ENCODE measurements around the gene USP33. TPM values are rescaled to one million over a fixed set of nuclear protein-coding genes. Genes with fewer than 3 reads are reported as not detected.

Gene USP33
- polyA plus RNA-seq, 1 of the 3 experiments (the other 2 are of a cell fraction) = 26.3 TPM

GRCh38 chr1:77797991-77798390, 38.3 kb upstream of the USP33 start:
- Histone ChIP-seq H4K20me1 (ENCODE audit: insufficient read depth) (0 out of 2 replicates have a peak, but pooled peaks cover 3% of the 10 kb centered on the region), H2AFZ (ENCODE audit: low read depth) (no peak overlapping the region), H3K79me2 (ENCODE audit: insufficient read depth) (peaks cover 62% of the 10 kb centered on the region), H3K9me2 (no peaks in the 10 kb centered on the region), H3K9ac (no peak overlapping the region), H3K4me1 (ENCODE audit: control insufficient read depth in 1 of 2, insufficient read depth in 2 of 2, low read depth in 1 of 2, low read length in 1 of 2) (peaks cover 0 to 5% of the 10 kb centered on the region in 2 experiments; a peak in 1 of 4 replicates), H3K27ac (ENCODE audit: low read depth in 2 of 2, low read length in 1 of 2) (peak overlapping the region in 1 of 2 experiments; percentile 47; a peak in 2 of 4 replicates), H3K9me3 (no peaks in the 10 kb centered on the region), H3K36me3 (replicated peaks in 1 of 2; ENCODE audit: control insufficient read depth in 1 of 2, insufficient read depth in 2 of 2, low read length in 1 of 2) (peaks cover 21 to 34% of the 10 kb centered on the region in 2 experiments), H3K4me2 (no peak overlapping the region), H3F3A (replicated peaks; ENCODE audit: insufficient read depth) (peaks cover 9% of the 10 kb centered on the region), H3K27me3 (ENCODE audit: insufficient read depth) (no peaks in the 10 kb centered on the region), H3K4me3 (ENCODE audit: low read depth in 2 of 2, low read length in 1 of 2) (no peak overlapping the region)
- no peak for DNase-seq
- TF ChIP-seq GABPA (IDR thresholded peaks at IDR 0.05; ENCODE audit: low read depth) (no peak), RFX5 (IDR thresholded peaks at IDR 0.05; ENCODE audit: low read length) (no peak), NRF1 (IDR thresholded peaks at IDR 0.05; ENCODE audit: low read depth, low read length) (no peak), REST (IDR thresholded peaks at IDR 0.05; ENCODE audit: low read depth, low read length) (no peak), RCOR1 (IDR thresholded peaks at IDR 0.05; ENCODE audit: low read length) (no peak), MXI1 (IDR thresholded peaks at IDR 0.05; ENCODE audit: low read depth, low read length) (no peak), IRF3 (IDR thresholded peaks at IDR 0.05; ENCODE audit: low read depth, low read length) (no peak), PBX3 (IDR thresholded peaks at IDR 0.05) (no peak), MAX (IDR thresholded peaks at IDR 0.05; ENCODE audit: low read depth) (no peak), CHD2 (IDR thresholded peaks at IDR 0.05; ENCODE audit: low read length, partially characterized antibody) (no peak), TCF12 (IDR thresholded peaks at IDR 0.05) (no peak), RAD21 (IDR thresholded peaks at IDR 0.05; ENCODE audit: low read length) (no peak), NFIC (IDR thresholded peaks at IDR 0.05; ENCODE audit: borderline replicate concordance) (no peak), ELF1 (IDR thresholded peaks at IDR 0.05) (no peak), TEAD4 (IDR thresholded peaks at IDR 0.05; ENCODE audit: borderline replicate concordance, insufficient read depth) (no peak), MEF2A (IDR thresholded peaks at IDR 0.05; ENCODE audit: borderline replicate concordance, low read depth) (no peak), CTCF (IDR thresholded peaks at IDR 0.05) (no peak), POLR2AphosphoS5 (IDR thresholded peaks at IDR 0.05; ENCODE audit: low read depth, low read length) (no peak), EZH2phosphoT487 (IDR thresholded peaks at IDR 0.05; ENCODE audit: borderline replicate concordance, low read depth) (no peak), YY1 (IDR thresholded peaks at IDR 0.05; ENCODE audit: low read depth) (no peak)
- ChIA-PET POLR2A (no interaction called here), CTCF (interaction anchor here (1.8 kb wide), 1 partner anchor 102 kb away, joined by 4 read pairs; no protein-coding TSS in a partner anchor)

Data from SK-N-SH (cell line).